Measurements from ENCODE around the gene PPP1R18. TPM values are rescaled to one million over a fixed set of nuclear protein-coding genes. Genes with fewer than 3 reads are reported as not detected.
"Not testable (repeated sequence)": the region's sequence is repeated elsewhere in the genome, so short reads cannot be mapped to it uniquely, and the experiment has no call there.

Gene PPP1R18
- total RNA-seq, 4 donors from 2014 or later, result 11.5 to 46.0 (median 14.9) TPM

- Histone ChIP-seq H3K27ac (peak overlapping the region; percentile 93 to 99 (median 98)), H3K36me3 (peaks cover 0 to 33% (median 11%) of the 10 kb centered on the region in 4 donors), H3K4me3 (peak overlapping the region in 3 of 4 donors; percentile 76 to 90 (median 79)), H3K27me3 (no peaks in the 10 kb centered on the region), H3K9me3 (no peaks in the 10 kb centered on the region), H3K4me1 (peaks cover 0 to 56% (median 31%) of the 10 kb centered on the region in 4 donors)
- in situ Hi-C loops (cut with MboI; ENCODE audit: low pct_ligation_motif_present in 1 of 4, low pct_unique_long_range_greater_than_20kb in 1 of 4, low sequenced_read_pairs in 3 of 4), result loop anchor here in 2 of 4 donors (5.0 to 10.0 kb wide), 2 partner anchors 40 to 152 kb away; no protein-coding TSS in a partner anchor
- TF ChIP-seq EP300 (IDR thresholded peaks at IDR 0.05; ENCODE audit: low read depth), result no peak
- TF ChIP-seq POLR2A (IDR thresholded peaks at IDR 0.05), result peak; percentile 15
- peak in 1 of 3 donors; percentile 23 for TF ChIP-seq POLR2AphosphoS5 (IDR thresholded peaks at IDR 0.05)
- peak; percentile 98 to 100 (median 99) for TF ChIP-seq CTCF (IDR thresholded peaks at IDR 0.05)
- intact Hi-C loops (cut with DNase I; ENCODE audit: low total_unique reads), result loop anchor here (1.0 to 5.0 kb wide), 2 partner anchors 44 to 105 kb away; partner anchors contain the start of genes MRPS18B and PPP1R10
- WGBS, 2 donors (ENCODE audit: low coverage in 1 of 2), result 7 to 10% methylated on average over 11 to 27 of the region's 27 CpGs
- peak; percentile 89 for DNase-seq
Observed at GRCh38 chr6:30722280-30723112, 36.1 kb upstream of the PPP1R18 start.

- peak overlapping the region; percentile 93 to 99 (median 98) for H3K27ac ChIP-seq
- peaks cover 0 to 27% (median 11%) of the 10 kb centered on the region in 4 donors for H3K36me3 ChIP-seq
- WGBS, 2 donors (ENCODE audit: low coverage in 1 of 2), result 4% methylated on average over 10 of the region's 10 CpGs; no CpG with 5 or more reads in 1 of the 2 donors
- H3K9me3 ChIP-seq, H3K27me3 ChIP-seq: not testable (repeated sequence)
- in situ Hi-C loops (cut with MboI; ENCODE audit: low pct_ligation_motif_present in 1 of 4, low pct_unique_long_range_greater_than_20kb in 1 of 4, low sequenced_read_pairs in 3 of 4) (loop anchor here in 2 of 4 donors (5.0 to 10.0 kb wide), 2 partner anchors 40 to 153 kb away; no protein-coding TSS in a partner anchor), intact Hi-C loops (cut with DNase I; ENCODE audit: low total_unique reads) (loop anchor here (1.0 to 5.0 kb wide), 2 partner anchors 44 to 105 kb away; partner anchors contain the start of genes MRPS18B and PPP1R10)
- H3K4me3 ChIP-seq, result peak overlapping the region; percentile 68 to 90 (median 78)
- DNase-seq, result peak; percentile 36
- H3K4me1 ChIP-seq, result peaks cover 0 to 56% (median 31%) of the 10 kb centered on the region in 4 donors
Observed at GRCh38 chr6:30722025-30722279, 35.5 kb upstream of the PPP1R18 start.

- H3K9me3 ChIP-seq, result no peaks in the 10 kb centered on the region
- 0% methylated on average over 65 of the region's 71 CpGs; no CpG with 5 or more reads in 1 of the 2 donors for whole genome bisulfite sequencing, 2 donors (ENCODE audit: low coverage in 1 of 2)
- TF ChIP-seq EP300 (IDR thresholded peaks at IDR 0.05; ENCODE audit: low read depth) (no peak), CTCF (IDR thresholded peaks at IDR 0.05) (peak in 4 of 5 experiments; percentile 39 to 47 (median 45)), POLR2AphosphoS5 (IDR thresholded peaks at IDR 0.05) (peak; percentile 54 to 75 (median 55))
- H3K27me3 ChIP-seq, result no peaks in the 10 kb centered on the region
- in situ Hi-C loops (cut with MboI; ENCODE audit: low pct_ligation_motif_present in 1 of 4, low pct_unique_long_range_greater_than_20kb in 1 of 4, low sequenced_read_pairs in 3 of 4) (loop anchor here in 2 of 4 donors (5.0 to 10.0 kb wide), 2 partner anchors 39 to 153 kb away; no protein-coding TSS in a partner anchor), intact Hi-C loops (cut with DNase I; ENCODE audit: low total_unique reads) (loop anchor here (1.0 to 5.0 kb wide), 2 partner anchors 43 to 104 kb away; partner anchors contain the start of genes MRPS18B and PPP1R10)
- peaks cover 2 to 59% (median 35%) of the 10 kb centered on the region in 4 donors for H3K4me1 ChIP-seq
- H3K4me3 ChIP-seq, result peak overlapping the region; percentile 68 to 90 (median 78)
- peak; percentile 94 for DNase-seq
- peak overlapping the region; percentile 93 to 99 (median 98) for H3K27ac ChIP-seq
- peaks cover 0 to 24% (median 11%) of the 10 kb centered on the region in 4 donors for H3K36me3 ChIP-seq
Observed at GRCh38 chr6:30721198-30722024, 35.0 kb upstream of the PPP1R18 start.

GRCh38 chr6:30720738-30721197 is 34.3 kb upstream of the PPP1R18 start:
- no peaks in the 10 kb centered on the region for H3K27me3 ChIP-seq
- peak overlapping the region; percentile 93 to 99 (median 98) for H3K27ac ChIP-seq
- peak overlapping the region; percentile 58 to 90 (median 78) for H3K4me3 ChIP-seq
- peak; percentile 84 for DNase-seq
- peaks cover 4 to 65% (median 39%) of the 10 kb centered on the region in 4 donors for H3K4me1 ChIP-seq
- intact Hi-C loops (cut with DNase I; ENCODE audit: low total_unique reads), result loop anchor here (5.0 kb wide), 1 partner anchor 103 kb away; the partner anchor contains the start of genes MRPS18B and PPP1R10
- peaks cover 0 to 24% (median 11%) of the 10 kb centered on the region in 4 donors for H3K36me3 ChIP-seq
- 0% methylated on average over 15 to 29 of the region's 29 CpGs for WGBS, 2 donors (ENCODE audit: low coverage in 1 of 2)
- TF ChIP-seq CTCF (IDR thresholded peaks at IDR 0.05), result no peak
- no peak for TF ChIP-seq POLR2A (IDR thresholded peaks at IDR 0.05)
- peak in 1 of 3 donors; percentile 32 for TF ChIP-seq POLR2AphosphoS5 (IDR thresholded peaks at IDR 0.05)
- peak; percentile 21 for TF ChIP-seq EP300 (IDR thresholded peaks at IDR 0.05; ENCODE audit: low read depth)
- H3K9me3 ChIP-seq, result no peaks in the 10 kb centered on the region
- in situ Hi-C loops (cut with MboI; ENCODE audit: low pct_ligation_motif_present in 1 of 4, low pct_unique_long_range_greater_than_20kb in 1 of 4, low sequenced_read_pairs in 3 of 4), result loop anchor here in 2 of 4 donors (5.0 to 10.0 kb wide), 2 partner anchors 38 to 154 kb away; no protein-coding TSS in a partner anchor
